HG03521 (cell line): ENCODE results near the gene CITED4.

ENCODE experiments used
- ATAC-seq: cut with Tn5 transposase; IDR thresholded peaks from one replicate; pipeline ENCODE4 v1.9.1; 2021; ENCODE audit warnings: mild to moderate bottlenecking, moderate library complexity; ENCODE audit not compliant: unreplicated experiment

Gene CITED4

GRCh38 chr1:40887012-40887378 is 24.8 kb upstream of the CITED4 start:
- no peak for ATAC-seq

GRCh38 chr1:40886318-40887011 is 24.3 kb upstream of the CITED4 start:
- no peak for ATAC-seq

- ATAC-seq, result no peak
Measured at GRCh38 chr1:40884055-40884795, 22.1 kb upstream of the CITED4 start.

- ATAC-seq, result no peak
Measured at GRCh38 chr1:40880813-40881549, 18.8 kb upstream of the CITED4 start.

GRCh38 chr1:40879482-40880175 is 17.5 kb upstream of the CITED4 start:
- ATAC-seq, result no peak

- no peak for ATAC-seq
Measured at GRCh38 chr1:40878906-40879305, 16.7 kb upstream of the CITED4 start.

- ATAC-seq, result no peak
Measured at GRCh38 chr1:40877698-40878097, 15.5 kb upstream of the CITED4 start.

- no peak for ATAC-seq
Measured at GRCh38 chr1:40876891-40877290, 14.7 kb upstream of the CITED4 start.

GRCh38 chr1:40876436-40876761 is 14.2 kb upstream of the CITED4 start:
- ATAC-seq, result no peak

- no peak for ATAC-seq
Measured at GRCh38 chr1:40873863-40874472, 11.8 kb upstream of the CITED4 start.

GRCh38 chr1:40872276-40872675 is 10.1 kb upstream of the CITED4 start:
- no peak for ATAC-seq

GRCh38 chr1:40870135-40870728 is 8.1 kb upstream of the CITED4 start:
- ATAC-seq, result no peak

- no peak for ATAC-seq
Measured at GRCh38 chr1:40868051-40868723, 6.0 kb upstream of the CITED4 start.

- ATAC-seq, result no peak
Measured at GRCh38 chr1:40861224-40862003, 749 bp downstream of the CITED4 start.

- no peak for ATAC-seq
Measured at GRCh38 chr1:40860706-40861223, 1.4 kb downstream of the CITED4 start.

GRCh38 chr1:40858856-40859416 is 3.2 kb downstream of the CITED4 start:
- ATAC-seq, result no peak

GRCh38 chr1:40857737-40858136 is 4.4 kb downstream of the CITED4 start:
- no peak for ATAC-seq

- ATAC-seq, result no peak
Measured at GRCh38 chr1:40856656-40857302, 5.4 kb downstream of the CITED4 start.
